C4-2B (cell line): ENCODE results near the gene ID3.

Experiments
- H3K27ac ChIP-seq: fragments of 450-650 bp; 2 replicates; pipeline ENCODE4 v1.5.1; 2017
- ZFX ChIP-seq: fragments of 450-650 bp; IDR thresholded peaks from 2 replicates; pipeline ENCODE4 v1.6.1; 2017
- TF ChIP-seq, protein P1 (sequence below): fragments of 450-650 bp; conservative IDR thresholded peaks from 2 replicates; pipeline ENCODE4 v1.5.1; 2017; ENCODE audit warnings: mild to moderate bottlenecking

Gene ID3

GRCh38 chr1:23593042-23593521 is 33.8 kb upstream of the ID3 start:
- no peak overlapping the region for H3K27ac ChIP-seq

DNA sequence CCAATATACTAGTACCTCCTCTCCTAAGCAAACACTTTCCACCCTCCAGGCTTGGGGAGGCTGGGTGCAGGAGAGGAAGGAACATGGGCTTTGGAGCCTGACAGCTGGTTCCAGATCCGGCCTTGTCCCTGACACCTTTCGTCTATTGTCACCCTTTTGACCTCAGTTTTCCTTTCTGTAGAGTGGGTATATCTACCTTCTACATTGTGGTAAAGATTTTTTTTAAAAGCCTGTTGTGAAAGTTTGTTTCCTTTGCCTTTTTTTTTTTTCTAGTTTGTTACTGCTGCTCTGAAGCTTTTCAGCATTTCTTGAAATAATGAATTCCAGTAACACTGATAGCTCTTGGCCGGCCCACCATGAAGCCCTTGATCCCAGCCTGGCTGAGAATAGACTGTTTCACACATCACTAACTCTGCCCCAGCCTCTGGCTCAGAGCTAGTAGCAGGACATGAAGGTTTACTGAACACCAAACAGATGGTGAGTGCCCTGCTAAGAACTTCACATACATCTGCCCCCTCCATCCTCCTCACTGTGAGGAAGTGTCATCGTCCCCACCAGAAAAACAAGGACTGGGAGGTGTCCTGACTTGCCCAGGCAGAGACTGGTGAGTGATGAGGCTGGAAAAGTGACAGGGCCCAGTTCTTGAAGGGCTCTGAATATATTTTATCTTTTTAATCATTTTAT is 33.0 kb upstream of the ID3 start:
- H3K27ac ChIP-seq: no peak overlapping the region
- TF ChIP-seq ZFX: no peak
- TF ChIP-seq, protein P1, sequence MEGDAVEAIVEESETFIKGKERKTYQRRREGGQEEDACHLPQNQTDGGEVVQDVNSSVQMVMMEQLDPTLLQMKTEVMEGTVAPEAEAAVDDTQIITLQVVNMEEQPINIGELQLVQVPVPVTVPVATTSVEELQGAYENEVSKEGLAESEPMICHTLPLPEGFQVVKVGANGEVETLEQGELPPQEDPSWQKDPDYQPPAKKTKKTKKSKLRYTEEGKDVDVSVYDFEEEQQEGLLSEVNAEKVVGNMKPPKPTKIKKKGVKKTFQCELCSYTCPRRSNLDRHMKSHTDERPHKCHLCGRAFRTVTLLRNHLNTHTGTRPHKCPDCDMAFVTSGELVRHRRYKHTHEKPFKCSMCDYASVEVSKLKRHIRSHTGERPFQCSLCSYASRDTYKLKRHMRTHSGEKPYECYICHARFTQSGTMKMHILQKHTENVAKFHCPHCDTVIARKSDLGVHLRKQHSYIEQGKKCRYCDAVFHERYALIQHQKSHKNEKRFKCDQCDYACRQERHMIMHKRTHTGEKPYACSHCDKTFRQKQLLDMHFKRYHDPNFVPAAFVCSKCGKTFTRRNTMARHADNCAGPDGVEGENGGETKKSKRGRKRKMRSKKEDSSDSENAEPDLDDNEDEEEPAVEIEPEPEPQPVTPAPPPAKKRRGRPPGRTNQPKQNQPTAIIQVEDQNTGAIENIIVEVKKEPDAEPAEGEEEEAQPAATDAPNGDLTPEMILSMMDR: no peak

More at GRCh38 chr1:23593042-23593521, 33.8 kb upstream of the ID3 start:
- no peak for TF ChIP-seq ZFX
- TF ChIP-seq, protein P1: no peak

GRCh38 chr1:23591460-23592208 is 32.3 kb upstream of the ID3 start:
- no peak overlapping the region for H3K27ac ChIP-seq
- TF ChIP-seq ZFX: no peak
- TF ChIP-seq, protein P1: no peak

DNA sequence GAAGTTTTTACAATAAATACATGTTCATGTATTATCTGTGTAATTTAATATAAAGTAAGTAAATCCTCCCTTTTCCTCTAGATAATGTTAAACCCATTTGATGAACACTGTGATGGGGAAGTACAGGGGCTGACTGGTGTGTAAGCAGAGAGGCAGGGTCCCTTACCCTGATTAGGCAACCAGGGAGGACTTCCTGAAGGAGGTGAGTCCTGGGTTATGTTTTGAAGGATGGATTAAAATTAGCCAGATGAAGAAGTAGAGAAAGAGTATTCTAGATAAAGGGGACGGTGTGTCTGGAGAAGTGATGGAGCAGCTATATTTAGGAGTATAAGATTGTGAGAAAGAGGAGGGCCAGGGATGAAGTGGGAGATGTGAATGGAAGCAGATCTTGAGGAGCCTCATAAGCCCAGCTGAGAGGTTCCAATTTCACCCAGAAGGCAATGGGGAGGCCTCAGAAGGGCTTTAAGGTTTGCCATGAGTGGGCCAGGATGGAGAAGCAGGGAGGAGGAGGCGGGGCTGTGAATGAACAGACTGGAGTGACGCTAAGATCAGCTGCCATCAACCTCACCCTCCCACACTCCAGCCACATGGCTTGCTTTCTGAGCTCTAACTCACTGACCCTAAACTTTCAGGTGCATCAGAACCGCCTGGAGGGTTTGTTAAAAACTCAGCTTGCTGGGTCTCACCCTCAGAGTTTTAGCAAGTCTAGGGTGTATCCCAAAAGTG is 30.9 kb upstream of the ID3 start:
- no peak for TF ChIP-seq ZFX
- TF ChIP-seq, protein P1: no peak
- no peak overlapping the region for H3K27ac ChIP-seq

GRCh38 chr1:23589585-23589986 is 30.3 kb upstream of the ID3 start:
- TF ChIP-seq ZFX: no peak
- TF ChIP-seq, protein P1: no peak
- no peak overlapping the region for H3K27ac ChIP-seq

- H3K27ac ChIP-seq: no peak overlapping the region
- TF ChIP-seq ZFX: no peak
- TF ChIP-seq, protein P1: no peak
These were observed 29.6 kb upstream of the ID3 start for GRCh38 chr1:23588749-23589548.
